ENCODE measurements around the gene GSX2. TPM values are rescaled to one million over a fixed set of nuclear protein-coding genes. Genes with fewer than 3 reads are reported as not detected.

GSX2 gene
- total and polyA plus RNA-seq, 10 of the 15 experiments (the other 5 are each of a cell fraction or from before 2014, with no cell fraction given) = 0.04 to 0.58 (median 0.50) TPM; not detected in 5

GRCh38 chr4:54064317-54065111, 35.4 kb upstream of the GSX2 start, which contains the start of gene CHIC2 (continued):
- TF ChIP-seq CTCF (IDR thresholded peaks at IDR 0.05 in 2 of 3, conservative IDR thresholded peaks at IDR 0.05 in 1 of 3; ENCODE audit: control insufficient read depth in 2 of 3, extremely low read depth in 1 of 3, insufficient read depth in 1 of 3, low read depth in 3 of 3, low read length in 3 of 3) = no peak
- no peak for TF ChIP-seq PAX8 (IDR thresholded peaks at IDR 0.05)
- TF ChIP-seq IRF4 (IDR thresholded peaks at IDR 0.05; ENCODE audit: low read depth, low read length) = no peak
- TF ChIP-seq SUPT20H (IDR thresholded peaks at IDR 0.05; ENCODE audit: borderline replicate concordance, control insufficient read depth, low read depth, low read length) = no peak
- TF ChIP-seq JUND (IDR thresholded peaks at IDR 0.05; ENCODE audit: low read depth, low read length) = 0 out of 2 replicates have a peak, but pooled peaks have one; percentile 23
- TF ChIP-seq CHD1 (IDR thresholded peaks at IDR 0.05; ENCODE audit: low read depth, low read length) = no peak
- TF ChIP-seq ETV6 (conservative IDR thresholded peaks at IDR 0.05 in 1 of 2, IDR thresholded peaks at IDR 0.05 in 1 of 2; ENCODE audit: borderline replicate concordance in 1 of 2, low read depth in 1 of 2) = no peak; a peak in 1 of 4 replicates
- TF ChIP-seq EED (IDR thresholded peaks at IDR 0.05; ENCODE audit: low read depth) = no peak
- TF ChIP-seq GATAD2B (conservative IDR thresholded peaks at IDR 0.05; ENCODE audit: low read depth) = peak; percentile 30; the same call in 1 of the 2 replicates
- no peak for TF ChIP-seq USF2 (IDR thresholded peaks at IDR 0.05; ENCODE audit: borderline replicate concordance, low read depth, low read length)
- no peak for TF ChIP-seq SRF (IDR thresholded peaks at IDR 0.05; ENCODE audit: low read depth in 2 of 2, low read length in 2 of 2)
- no peak for TF ChIP-seq REST (IDR thresholded peaks at IDR 0.05; ENCODE audit: low read depth, low read length)
- TF ChIP-seq NR2C1 (IDR thresholded peaks at IDR 0.05) = 0 out of 2 replicates have a peak, but pooled peaks have one; percentile 20
- 0 out of 2 replicates have a peak, but pooled peaks have one; percentile 37 for TF ChIP-seq TCF3 (IDR thresholded peaks at IDR 0.05; ENCODE audit: borderline replicate concordance, insufficient read depth, low read depth, low read length)
- no peak; a peak in 1 of 4 replicates for TF ChIP-seq IKZF2 (IDR thresholded peaks at IDR 0.05)
- peak; percentile 87 to 98; a peak in 3 of 4 replicates for TF ChIP-seq BHLHE40 (IDR thresholded peaks at IDR 0.05; ENCODE audit: borderline replicate concordance in 1 of 2, low read depth in 2 of 2, low read length in 1 of 2)
- no peak for TF ChIP-seq RCOR1 (conservative IDR thresholded peaks at IDR 0.05; ENCODE audit: low read depth, low read length)
- TF ChIP-seq E2F8 (IDR thresholded peaks at IDR 0.05; ENCODE audit: low read depth, partially characterized antibody) = no peak
- no peak for TF ChIP-seq KAT2A (conservative IDR thresholded peaks at IDR 0.05; ENCODE audit: control insufficient read depth, low read depth, low read length)
